SK-N-SH treated with all-trans-retinoic acid at 6 μM for 48 hours (cell line): Measurements from ENCODE around the gene C14orf119.

Experiments
- ATAC-seq: fragments of 200-7000 bp; cut with Tn5 transposase; 3 replicates; pipeline ENCODE4 v1.9.1; 2020; ENCODE audit warnings: mild to moderate bottlenecking, moderate library complexity
- ARNTL ChIP-seq: fragments of 450-650 bp; formaldehyde crosslinking; IDR thresholded peaks from 2 replicates; pipeline ENCODE4 v1.5.0; 2020; ENCODE audit warnings: low read depth, mild to moderate bottlenecking, moderate library complexity, borderline replicate concordance
- BACH2 ChIP-seq: fragments of 250-450 bp; sonication (Bioruptor Pico); IDR thresholded peaks from 2 replicates; pipeline ENCODE4 v1.9.0; 2021; ENCODE audit warnings: mild to moderate bottlenecking, borderline replicate concordance
- CSDC2 ChIP-seq: fragments of 250-450 bp; sonication (Bioruptor Pico); IDR thresholded peaks from 2 replicates; pipeline ENCODE4 v1.5.0; 2020; ENCODE audit warnings: mild to moderate bottlenecking, moderate library complexity
- ESRRG ChIP-seq: fragments of 250-450 bp; sonication (Bioruptor Pico); IDR thresholded peaks from 2 replicates; pipeline ENCODE4 v1.6.1; 2021; ENCODE audit warnings: mild to moderate bottlenecking
- GLIS3 ChIP-seq: fragments of 250-450 bp; sonication (Bioruptor Pico); IDR thresholded peaks from 2 replicates; pipeline ENCODE4 v1.5.0; 2020; ENCODE audit warnings: mild to moderate bottlenecking, moderate library complexity
- ISL1 ChIP-seq: fragments of 250-450 bp; sonication (Bioruptor Pico); IDR thresholded peaks from 2 replicates; pipeline ENCODE4 v2.1.2; 2022; ENCODE audit warnings: mild to moderate bottlenecking, moderate library complexity
- OSR1 ChIP-seq: fragments of 250-450 bp; sonication (Bioruptor Pico); IDR thresholded peaks from 2 replicates; pipeline ENCODE4 v1.8.0; 2022; ENCODE audit warnings: moderate library complexity, mild to moderate bottlenecking, inconsistent platforms
- RARB ChIP-seq: fragments of 250-450 bp; sonication (Bioruptor Pico); IDR thresholded peaks from 2 replicates; pipeline ENCODE4 v1.8.0; 2021; ENCODE audit warnings: mild to moderate bottlenecking, moderate library complexity
- SNAI2 ChIP-seq: fragments of 250-450 bp; sonication (Bioruptor Pico); IDR thresholded peaks from 2 replicates; pipeline ENCODE4 v1.5.0; 2020; ENCODE audit warnings: mild to moderate bottlenecking, moderate library complexity
- TCF4 ChIP-seq: fragments of 250-450 bp; sonication (Bioruptor Pico); IDR thresholded peaks from 2 replicates; pipeline ENCODE4 v1.8.0; 2021; ENCODE audit warnings: mild to moderate bottlenecking, moderate library complexity, borderline replicate concordance
- TOX ChIP-seq: fragments of 250-450 bp; sonication (Bioruptor Pico); IDR thresholded peaks from 2 replicates; pipeline ENCODE4 v1.8.0; 2021; ENCODE audit warnings: mild to moderate bottlenecking, moderate library complexity, borderline replicate concordance
- ZC3H10 ChIP-seq: fragments of 250-450 bp; sonication (Bioruptor Pico); IDR thresholded peaks from 2 replicates; pipeline ENCODE4 v1.5.1; 2021; ENCODE audit warnings: mild to moderate bottlenecking, moderate library complexity
- ZFP3 ChIP-seq: fragments of 250-450 bp; sonication (Bioruptor Pico); IDR thresholded peaks from 2 replicates; pipeline ENCODE4 v1.5.0; 2020; ENCODE audit warnings: mild to moderate bottlenecking, moderate library complexity
- ZFP30 ChIP-seq: fragments of 450-650 bp; formaldehyde crosslinking; IDR thresholded peaks from 2 replicates; pipeline ENCODE4 v1.5.0; 2022; ENCODE audit warnings: mild to moderate bottlenecking, moderate library complexity
- ZNF565 ChIP-seq: fragments of 450-650 bp; formaldehyde crosslinking; conservative IDR thresholded peaks from 2 replicates; pipeline ENCODE4 v1.5.0; 2020; ENCODE audit warnings: low read depth, mild to moderate bottlenecking, moderate library complexity
- ZNF70 ChIP-seq: fragments of 450-650 bp; formaldehyde crosslinking; IDR thresholded peaks from 2 replicates; pipeline ENCODE4 v1.5.0; 2020; ENCODE audit warnings: mild to moderate bottlenecking, moderate library complexity
- ZNF8 ChIP-seq: fragments of 450-650 bp; formaldehyde crosslinking; IDR thresholded peaks from 2 replicates; pipeline ENCODE4 v1.5.0; 2020; ENCODE audit warnings: mild to moderate bottlenecking, moderate library complexity
- TF ChIP-seq, protein P1 (sequence below): fragments of 250-450 bp; sonication (Bioruptor Pico); IDR thresholded peaks from 2 replicates; pipeline ENCODE4 v1.8.0; 2020; ENCODE audit warnings: mild to moderate bottlenecking, moderate library complexity, borderline replicate concordance
- TF ChIP-seq, protein P2 (sequence below): fragments of 250-450 bp; sonication (Bioruptor Pico); IDR thresholded peaks from 2 replicates; pipeline ENCODE4 v1.8.0; 2021; ENCODE audit warnings: low read depth, mild to moderate bottlenecking, moderate library complexity, borderline replicate concordance
- TF ChIP-seq, protein P3 (sequence below): fragments of 250-450 bp; sonication (Bioruptor Pico); IDR thresholded peaks from 2 replicates; pipeline ENCODE4 v1.5.1; 2020; ENCODE audit warnings: low read depth, mild to moderate bottlenecking, moderate library complexity
- TF ChIP-seq, protein P4 (sequence below): fragments of 250-450 bp; sonication (Bioruptor Pico); IDR thresholded peaks from 2 replicates; pipeline ENCODE4 v1.5.0; 2020; ENCODE audit warnings: mild to moderate bottlenecking, moderate library complexity
- TF ChIP-seq, protein P5 (sequence below): fragments of 250-450 bp; sonication (Bioruptor Pico); IDR thresholded peaks from 2 replicates; pipeline ENCODE4 v1.5.1; 2021; ENCODE audit warnings: mild to moderate bottlenecking, moderate library complexity

The C14orf119 gene

DNA sequence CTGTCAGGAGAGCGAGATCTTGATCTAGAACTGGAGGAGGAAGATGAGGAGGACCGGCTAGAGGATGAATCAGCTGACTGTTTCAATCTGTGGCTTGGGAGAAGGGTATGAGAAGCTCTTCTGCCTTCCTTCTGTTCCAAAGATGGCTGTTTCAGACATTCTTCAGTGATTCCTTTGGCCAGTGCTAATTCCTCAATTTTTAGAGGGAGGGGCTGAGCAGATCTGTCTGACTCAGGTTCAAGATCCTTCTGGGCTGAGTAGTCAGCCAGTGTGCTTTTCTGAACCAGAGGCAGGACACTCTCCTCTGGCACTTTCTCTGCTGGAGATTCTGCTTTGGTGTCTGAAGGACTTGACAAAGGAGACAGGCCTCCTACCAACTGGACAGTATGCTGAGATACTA, 15.6 kb upstream of the C14orf119 start:
- ATAC-seq = no peak; the same call in 2 of the 3 replicates
- TF ChIP-seq, protein P1, sequence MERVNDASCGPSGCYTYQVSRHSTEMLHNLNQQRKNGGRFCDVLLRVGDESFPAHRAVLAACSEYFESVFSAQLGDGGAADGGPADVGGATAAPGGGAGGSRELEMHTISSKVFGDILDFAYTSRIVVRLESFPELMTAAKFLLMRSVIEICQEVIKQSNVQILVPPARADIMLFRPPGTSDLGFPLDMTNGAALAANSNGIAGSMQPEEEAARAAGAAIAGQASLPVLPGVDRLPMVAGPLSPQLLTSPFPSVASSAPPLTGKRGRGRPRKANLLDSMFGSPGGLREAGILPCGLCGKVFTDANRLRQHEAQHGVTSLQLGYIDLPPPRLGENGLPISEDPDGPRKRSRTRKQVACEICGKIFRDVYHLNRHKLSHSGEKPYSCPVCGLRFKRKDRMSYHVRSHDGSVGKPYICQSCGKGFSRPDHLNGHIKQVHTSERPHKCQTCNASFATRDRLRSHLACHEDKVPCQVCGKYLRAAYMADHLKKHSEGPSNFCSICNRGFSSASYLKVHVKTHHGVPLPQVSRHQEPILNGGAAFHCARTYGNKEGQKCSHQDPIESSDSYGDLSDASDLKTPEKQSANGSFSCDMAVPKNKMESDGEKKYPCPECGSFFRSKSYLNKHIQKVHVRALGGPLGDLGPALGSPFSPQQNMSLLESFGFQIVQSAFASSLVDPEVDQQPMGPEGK (CRISPR knock-in tag) = no peak
- TF ChIP-seq CSDC2 (CRISPR knock-in tag) (no peak), TOX (CRISPR knock-in tag) (no peak), ZNF70 (CRISPR knock-in tag) (no peak), GLIS3 (CRISPR knock-in tag) (no peak), OSR1 (no peak), ISL1 (CRISPR knock-in tag) (no peak), SNAI2 (no peak), RARB (CRISPR knock-in tag) (no peak), BACH2 (CRISPR knock-in tag) (no peak), ZFP3 (CRISPR knock-in tag) (no peak), ESRRG (CRISPR knock-in tag) (no peak), ZFP30 (CRISPR knock-in tag) (no peak), ZNF565 (CRISPR knock-in tag) (no peak), ZC3H10 (CRISPR knock-in tag) (no peak), TCF4 (CRISPR knock-in tag) (no peak)
- TF ChIP-seq, protein P2, sequence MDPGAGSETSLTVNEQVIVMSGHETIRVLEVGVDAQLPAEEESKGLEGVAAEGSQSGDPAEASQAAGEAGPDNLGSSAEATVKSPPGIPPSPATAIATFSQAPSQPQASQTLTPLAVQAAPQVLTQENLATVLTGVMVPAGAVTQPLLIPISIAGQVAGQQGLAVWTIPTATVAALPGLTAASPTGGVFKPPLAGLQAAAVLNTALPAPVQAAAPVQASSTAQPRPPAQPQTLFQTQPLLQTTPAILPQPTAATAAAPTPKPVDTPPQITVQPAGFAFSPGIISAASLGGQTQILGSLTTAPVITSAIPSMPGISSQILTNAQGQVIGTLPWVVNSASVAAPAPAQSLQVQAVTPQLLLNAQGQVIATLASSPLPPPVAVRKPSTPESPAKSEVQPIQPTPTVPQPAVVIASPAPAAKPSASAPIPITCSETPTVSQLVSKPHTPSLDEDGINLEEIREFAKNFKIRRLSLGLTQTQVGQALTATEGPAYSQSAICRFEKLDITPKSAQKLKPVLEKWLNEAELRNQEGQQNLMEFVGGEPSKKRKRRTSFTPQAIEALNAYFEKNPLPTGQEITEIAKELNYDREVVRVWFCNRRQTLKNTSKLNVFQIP (CRISPR knock-in tag) = no peak
- TF ChIP-seq, protein P3, sequence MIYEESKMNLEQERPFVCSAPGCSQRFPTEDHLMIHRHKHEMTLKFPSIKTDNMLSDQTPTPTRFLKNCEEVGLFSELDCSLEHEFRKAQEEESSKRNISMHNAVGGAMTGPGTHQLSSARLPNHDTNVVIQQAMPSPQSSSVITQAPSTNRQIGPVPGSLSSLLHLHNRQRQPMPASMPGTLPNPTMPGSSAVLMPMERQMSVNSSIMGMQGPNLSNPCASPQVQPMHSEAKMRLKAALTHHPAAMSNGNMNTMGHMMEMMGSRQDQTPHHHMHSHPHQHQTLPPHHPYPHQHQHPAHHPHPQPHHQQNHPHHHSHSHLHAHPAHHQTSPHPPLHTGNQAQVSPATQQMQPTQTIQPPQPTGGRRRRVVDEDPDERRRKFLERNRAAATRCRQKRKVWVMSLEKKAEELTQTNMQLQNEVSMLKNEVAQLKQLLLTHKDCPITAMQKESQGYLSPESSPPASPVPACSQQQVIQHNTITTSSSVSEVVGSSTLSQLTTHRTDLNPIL (CRISPR knock-in tag) = no peak
- TF ChIP-seq, protein P4, sequence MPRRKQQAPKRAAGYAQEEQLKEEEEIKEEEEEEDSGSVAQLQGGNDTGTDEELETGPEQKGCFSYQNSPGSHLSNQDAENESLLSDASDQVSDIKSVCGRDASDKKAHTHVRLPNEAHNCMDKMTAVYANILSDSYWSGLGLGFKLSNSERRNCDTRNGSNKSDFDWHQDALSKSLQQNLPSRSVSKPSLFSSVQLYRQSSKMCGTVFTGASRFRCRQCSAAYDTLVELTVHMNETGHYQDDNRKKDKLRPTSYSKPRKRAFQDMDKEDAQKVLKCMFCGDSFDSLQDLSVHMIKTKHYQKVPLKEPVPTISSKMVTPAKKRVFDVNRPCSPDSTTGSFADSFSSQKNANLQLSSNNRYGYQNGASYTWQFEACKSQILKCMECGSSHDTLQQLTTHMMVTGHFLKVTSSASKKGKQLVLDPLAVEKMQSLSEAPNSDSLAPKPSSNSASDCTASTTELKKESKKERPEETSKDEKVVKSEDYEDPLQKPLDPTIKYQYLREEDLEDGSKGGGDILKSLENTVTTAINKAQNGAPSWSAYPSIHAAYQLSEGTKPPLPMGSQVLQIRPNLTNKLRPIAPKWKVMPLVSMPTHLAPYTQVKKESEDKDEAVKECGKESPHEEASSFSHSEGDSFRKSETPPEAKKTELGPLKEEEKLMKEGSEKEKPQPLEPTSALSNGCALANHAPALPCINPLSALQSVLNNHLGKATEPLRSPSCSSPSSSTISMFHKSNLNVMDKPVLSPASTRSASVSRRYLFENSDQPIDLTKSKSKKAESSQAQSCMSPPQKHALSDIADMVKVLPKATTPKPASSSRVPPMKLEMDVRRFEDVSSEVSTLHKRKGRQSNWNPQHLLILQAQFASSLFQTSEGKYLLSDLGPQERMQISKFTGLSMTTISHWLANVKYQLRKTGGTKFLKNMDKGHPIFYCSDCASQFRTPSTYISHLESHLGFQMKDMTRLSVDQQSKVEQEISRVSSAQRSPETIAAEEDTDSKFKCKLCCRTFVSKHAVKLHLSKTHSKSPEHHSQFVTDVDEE = no peak
- TF ChIP-seq, protein P5, sequence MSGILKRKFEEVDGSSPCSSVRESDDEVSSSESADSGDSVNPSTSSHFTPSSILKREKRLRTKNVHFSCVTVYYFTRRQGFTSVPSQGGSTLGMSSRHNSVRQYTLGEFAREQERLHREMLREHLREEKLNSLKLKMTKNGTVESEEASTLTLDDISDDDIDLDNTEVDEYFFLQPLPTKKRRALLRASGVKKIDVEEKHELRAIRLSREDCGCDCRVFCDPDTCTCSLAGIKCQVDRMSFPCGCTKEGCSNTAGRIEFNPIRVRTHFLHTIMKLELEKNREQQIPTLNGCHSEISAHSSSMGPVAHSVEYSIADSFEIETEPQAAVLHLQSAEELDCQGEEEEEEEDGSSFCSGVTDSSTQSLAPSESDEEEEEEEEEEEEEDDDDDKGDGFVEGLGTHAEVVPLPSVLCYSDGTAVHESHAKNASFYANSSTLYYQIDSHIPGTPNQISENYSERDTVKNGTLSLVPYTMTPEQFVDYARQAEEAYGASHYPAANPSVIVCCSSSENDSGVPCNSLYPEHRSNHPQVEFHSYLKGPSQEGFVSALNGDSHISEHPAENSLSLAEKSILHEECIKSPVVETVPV (CRISPR knock-in tag) = no peak

DNA sequence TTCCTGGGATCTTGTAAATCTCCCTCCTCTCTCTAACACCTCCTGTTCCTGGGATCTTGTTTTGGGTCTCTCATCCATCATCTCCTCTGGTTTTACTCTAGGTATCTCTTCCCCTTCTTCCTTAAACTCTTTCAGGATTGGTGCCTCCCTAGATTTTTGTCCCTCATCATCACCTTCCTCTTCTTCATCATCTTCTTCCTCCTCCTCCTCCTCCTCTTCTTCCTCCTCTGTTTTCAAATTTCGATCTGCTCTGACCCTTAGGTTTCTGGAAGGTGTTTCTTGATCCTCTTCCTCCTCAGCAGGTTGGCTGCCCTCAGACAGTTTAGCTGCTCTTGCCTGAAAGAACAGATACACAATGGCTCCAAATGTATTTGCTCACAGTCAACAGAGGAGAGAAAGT, 14.8 kb upstream of the C14orf119 start:
- ATAC-seq = no peak
- no peak for TF ChIP-seq OSR1
- TF ChIP-seq, protein P2 (CRISPR knock-in tag) = no peak
- TF ChIP-seq GLIS3 (CRISPR knock-in tag) = no peak
- TF ChIP-seq, protein P4 = no peak
- no peak for TF ChIP-seq ZC3H10 (CRISPR knock-in tag)
- TF ChIP-seq ZFP3 (CRISPR knock-in tag) = no peak
- TF ChIP-seq TOX (CRISPR knock-in tag) = no peak
- TF ChIP-seq ZNF8 = no peak
- TF ChIP-seq ZNF70 (CRISPR knock-in tag) = no peak
- TF ChIP-seq SNAI2 = no peak
- TF ChIP-seq, protein P5 (CRISPR knock-in tag) = no peak
- TF ChIP-seq ZNF565 (CRISPR knock-in tag) = no peak
- no peak for TF ChIP-seq ARNTL (CRISPR knock-in tag)
- TF ChIP-seq CSDC2 (CRISPR knock-in tag) = no peak
- TF ChIP-seq ISL1 (CRISPR knock-in tag) = no peak
